HCT116 (cell line): ENCODE data around the gene RECQL5. TPM values are rescaled to one million over a fixed set of nuclear protein-coding genes. Genes with fewer than 3 reads are reported as not detected.

ENCODE experiments used
- ATAC-seq: fragments of 200-7000 bp; cut with Tn5 transposase; 2 replicates; pipeline ENCODE4 v1.9.1; 2020; ENCODE audit warnings: mild to moderate bottlenecking, moderate library complexity
- BruUV-seq: library from RNA; stranded (reverse); fragments of 400-500 nt; replicated peaks from 2 replicates; lab custom pipeline; 2021; lab: Mats Ljungman, UMichigan
- CTCF ChIA-PET: fragments of 300-600 bp; sonication (Branson Sonifier 250); formaldehyde crosslinking; loops from one replicate; lab custom pipeline; 2021; ENCODE audit warnings: antibody characterized with exemption; lab: Charles Lee
- POLR2A ChIA-PET: fragments of 300-600, 350-600 bp; sonication (Branson Sonifier 250); formaldehyde crosslinking; loops from one replicate; lab custom pipeline; 2021; ENCODE audit warnings: antibody characterized with exemption; lab: Charles Lee
- RAD21 ChIA-PET, 2 experiments: fragments of 300-600 bp; sonication (Branson Sonifier 250); formaldehyde crosslinking; loops; one replicate each; lab custom pipeline; 2023; ENCODE audit warnings: low total read pairs in 2 of 2; ENCODE audit not compliant: uncharacterized antibody in 2 of 2, unreplicated experiment in 2 of 2, low non-redundant PET in 1 of 2; lab: Charles Lee
- DNase-seq: peaks from one replicate; pipeline ENCODE4 v3.0.0-alpha.2; 2010; ENCODE audit warnings: low read depth, low spot score
- H2AFZ ChIP-seq: fragments of 200-600 bp; shearing (Covaris generic), sonication (generic); 2 replicates; pipeline ENCODE4 v1.6.1; 2017; ENCODE audit warnings: low read depth, mixed run types, mixed read lengths, antibody characterized with exemption, low read length; ENCODE audit not compliant: poor library complexity, severe bottlenecking
- H3K27ac ChIP-seq: 2 replicates; pipeline ENCODE4 v1.5.1; 2012; ENCODE audit warnings: low read depth, low read length
- H3K27me3 ChIP-seq: fragments of 200-600 bp; sonication (generic); 2 replicates; pipeline ENCODE4 v1.6.1; 2016; ENCODE audit warnings: mixed run types, low read length, mixed read lengths; ENCODE audit not compliant: insufficient read depth
- H3K36me3 ChIP-seq, 2 experiments: fragments of 200-500 bp in 1 of 2; fragments of 200-600 bp in 1 of 2; sonication (Bioruptor generic) in 1 of 2; sonication (generic) in 1 of 2; 2 replicates each; pipeline versions ENCODE4 v1.5.1 to v1.6.1; 2014 to 2016; ENCODE audit warnings: low read length in 2 of 2, inconsistent platforms in 1 of 2, mixed read lengths in 1 of 2, mixed run types in 1 of 2; ENCODE audit not compliant: insufficient read depth in 2 of 2, control insufficient read depth in 1 of 2
- H3K4me1 ChIP-seq, 2 experiments: fragments of 200-600 bp in 1 of 2; sonication (generic) in 1 of 2; 2 replicates each; pipeline versions ENCODE4 v1.5.1 to v1.6.1; 2012 to 2017; ENCODE audit warnings: low read length in 2 of 2, inconsistent platforms in 1 of 2, mild to moderate bottlenecking in 1 of 2, mixed read lengths in 1 of 2, mixed run types in 1 of 2, moderate library complexity in 1 of 2; ENCODE audit not compliant: insufficient read depth in 2 of 2, control insufficient read depth in 1 of 2
- H3K4me2 ChIP-seq: fragments of 200-600 bp; sonication (generic); 2 replicates; pipeline ENCODE4 v1.6.1; 2017; ENCODE audit warnings: mixed run types, low read length, mixed read lengths
- H3K4me3 ChIP-seq, 2 experiments: fragments of 200-600 bp in 1 of 2; sonication (generic) in 1 of 2; replicated peaks in 1 of 2; 2 replicates each; pipeline ENCODE4 v1.5.1; 2011 to 2016; ENCODE audit warnings: low read length in 2 of 2, control low read depth in 1 of 2, low read depth in 1 of 2, mild to moderate bottlenecking in 1 of 2, mixed read lengths in 1 of 2, mixed run types in 1 of 2
- H3K79me2 ChIP-seq: fragments of 200-600 bp; sonication (generic); 2 replicates; pipeline ENCODE4 v1.6.1; 2017; ENCODE audit warnings: mild to moderate bottlenecking, mixed run types, low read length, moderate library complexity, mixed read lengths; ENCODE audit not compliant: insufficient read depth
- H3K9ac ChIP-seq: fragments of 200-600 bp; sonication (generic); 2 replicates; pipeline ENCODE4 v1.6.1; 2016; ENCODE audit warnings: low read length, mixed read lengths
- H3K9me2 ChIP-seq: fragments of 200-600 bp; sonication (generic), shearing (Covaris generic); 2 replicates; pipeline ENCODE4 v1.6.1; 2017; ENCODE audit warnings: mixed run types, mild to moderate bottlenecking, moderate library complexity; ENCODE audit not compliant: insufficient read depth
- H3K9me3 ChIP-seq, 2 experiments: fragments of 200-500 bp in 1 of 2; fragments of 200-600 bp in 1 of 2; sonication (Bioruptor generic) in 1 of 2; sonication (generic) in 1 of 2; 2 replicates each; pipeline ENCODE4 v1.6.1; 2014 to 2017; ENCODE audit warnings: low read length in 2 of 2, mixed read lengths in 2 of 2, inconsistent platforms in 1 of 2, low read depth in 1 of 2, mild to moderate bottlenecking in 1 of 2, mixed run types in 1 of 2, moderate library complexity in 1 of 2; ENCODE audit not compliant: control insufficient read depth in 1 of 2, insufficient read depth in 1 of 2
- H4K20me1 ChIP-seq: fragments of 200-600 bp; sonication (generic), shearing (Covaris generic); 2 replicates; pipeline ENCODE4 v1.6.1; 2017; ENCODE audit warnings: mixed run types, mild to moderate bottlenecking, moderate library complexity; ENCODE audit not compliant: insufficient read depth
- CEBPB ChIP-seq: IDR thresholded peaks from 2 replicates; pipeline ENCODE4 v1.6.1; 2012; ENCODE audit warnings: low read depth
- EGR1 ChIP-seq: IDR thresholded peaks from 2 replicates; pipeline ENCODE4 v1.6.1; 2012; ENCODE audit warnings: low read depth
- EZH2 ChIP-seq: fragments of 200-600 bp; sonication (generic); IDR thresholded peaks from 2 replicates; pipeline ENCODE4 v1.6.1; 2017; ENCODE audit warnings: antibody characterized with exemption, mixed run types
- EZH2phosphoT487 ChIP-seq: fragments of 200-600 bp; IDR thresholded peaks from 2 replicates; pipeline ENCODE4 v1.6.1; 2018; ENCODE audit warnings: antibody characterized with exemption, borderline replicate concordance
- FOSL1 ChIP-seq: IDR thresholded peaks from 2 replicates; pipeline ENCODE4 v1.6.1; 2012; ENCODE audit warnings: low read depth
- JUND ChIP-seq: IDR thresholded peaks from 2 replicates; pipeline ENCODE4 v1.6.1; 2012
- POLR2AphosphoS5 ChIP-seq: IDR thresholded peaks from 2 replicates; pipeline ENCODE4 v1.6.1; 2011; ENCODE audit warnings: mild to moderate bottlenecking, low read depth, low read length, moderate library complexity
- SIN3A ChIP-seq: IDR thresholded peaks from 2 replicates; pipeline ENCODE4 v1.6.1; 2012; ENCODE audit warnings: low read depth
- YY1 ChIP-seq: IDR thresholded peaks from 2 replicates; pipeline ENCODE4 v1.6.1; 2011; ENCODE audit warnings: low read length, low read depth, moderate library complexity, mild to moderate bottlenecking; ENCODE audit not compliant: insufficient replicate concordance; ENCODE audit errors: extremely low read depth
- ZNF274 ChIP-seq: fragments of 200-500 bp; sonication (Bioruptor generic); IDR thresholded peaks from 2 replicates; pipeline ENCODE4 v1.6.1; 2014; ENCODE audit warnings: mild to moderate bottlenecking, low read depth, low read length, inconsistent platforms
- intact Hi-C: fragments of 100-400 bp; cut with micrococcal nuclease; formaldehyde crosslinking; loops from 2 replicates; pipeline ENCODE4 v1.10.0; 2022
- total RNA-seq: library from RNA; stranded (reverse); gene quantifications from one replicate; pipeline ENCODE4 v1.2.1, GENCODE V29; 2021; ENCODE audit not compliant: unreplicated experiment
- TF ChIP-seq, protein P1 (sequence below): IDR thresholded peaks from 2 replicates; pipeline ENCODE4 v1.6.1; 2011; ENCODE audit warnings: mild to moderate bottlenecking, low read length, moderate library complexity; ENCODE audit not compliant: insufficient replicate concordance; ENCODE audit errors: extremely low read depth

Gene RECQL5
- total RNA-seq, 1 experiment from 2014 or later: 83.3 TPM

DNA sequence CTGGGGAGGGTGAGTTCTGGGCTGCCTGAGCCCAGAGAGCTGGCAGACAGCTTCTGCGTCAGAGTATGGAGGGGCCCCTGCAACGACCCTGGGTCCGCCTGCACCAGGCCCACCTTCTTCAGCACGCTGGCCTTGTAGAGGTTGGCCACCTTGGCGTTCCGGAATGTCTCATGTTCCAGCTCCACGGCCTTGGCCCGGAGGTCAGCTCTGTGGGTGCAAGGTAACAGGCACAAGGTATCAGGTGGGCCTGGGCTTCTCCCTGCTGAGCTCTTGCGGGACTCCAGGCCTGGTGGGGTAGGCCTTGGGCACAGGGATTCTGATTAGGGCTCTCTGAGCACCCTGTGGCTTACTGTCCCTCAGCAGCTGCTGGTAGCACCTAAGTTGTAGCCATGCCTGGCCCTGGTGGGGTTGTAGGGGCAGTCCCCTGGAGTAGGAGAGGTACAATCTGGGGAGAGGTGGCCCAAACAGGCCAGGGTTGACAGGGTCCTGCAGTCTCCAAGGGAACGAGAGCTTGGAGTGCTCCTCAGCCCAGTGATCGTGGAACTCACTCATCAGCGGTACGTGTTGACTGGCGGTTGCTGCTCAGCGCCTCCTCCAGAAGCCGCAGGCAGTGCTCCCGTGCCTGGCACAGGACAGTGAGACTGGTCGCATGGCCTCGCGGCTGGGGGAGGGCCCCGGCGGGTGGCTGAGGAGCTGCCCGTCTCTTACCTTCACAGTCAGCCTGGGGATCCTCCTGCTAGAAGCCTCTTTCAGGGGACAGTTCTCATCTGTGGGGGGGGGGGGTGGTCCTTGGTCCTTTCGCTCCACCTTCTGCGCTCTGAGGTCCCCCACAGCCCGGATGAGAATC, 36.7 kb downstream of the RECQL5 start:
- H3K4me3 ChIP-seq: no peak overlapping the region
- ATAC-seq (no peak), DNase-seq (no peak)
- intact Hi-C loops: loop anchor here (5.0 kb wide), 1 partner anchor 113 kb away; the partner anchor contains the start of genes CASKIN2 and TSEN54
- TF ChIP-seq POLR2AphosphoS5 (no peak), EZH2 (no peak), EZH2phosphoT487 (no peak), SIN3A (no peak), JUND (no peak), CEBPB (no peak), FOSL1 (no peak), YY1 (no peak), ZNF274 (no peak), EGR1 (no peak)
- TF ChIP-seq, protein P1, sequence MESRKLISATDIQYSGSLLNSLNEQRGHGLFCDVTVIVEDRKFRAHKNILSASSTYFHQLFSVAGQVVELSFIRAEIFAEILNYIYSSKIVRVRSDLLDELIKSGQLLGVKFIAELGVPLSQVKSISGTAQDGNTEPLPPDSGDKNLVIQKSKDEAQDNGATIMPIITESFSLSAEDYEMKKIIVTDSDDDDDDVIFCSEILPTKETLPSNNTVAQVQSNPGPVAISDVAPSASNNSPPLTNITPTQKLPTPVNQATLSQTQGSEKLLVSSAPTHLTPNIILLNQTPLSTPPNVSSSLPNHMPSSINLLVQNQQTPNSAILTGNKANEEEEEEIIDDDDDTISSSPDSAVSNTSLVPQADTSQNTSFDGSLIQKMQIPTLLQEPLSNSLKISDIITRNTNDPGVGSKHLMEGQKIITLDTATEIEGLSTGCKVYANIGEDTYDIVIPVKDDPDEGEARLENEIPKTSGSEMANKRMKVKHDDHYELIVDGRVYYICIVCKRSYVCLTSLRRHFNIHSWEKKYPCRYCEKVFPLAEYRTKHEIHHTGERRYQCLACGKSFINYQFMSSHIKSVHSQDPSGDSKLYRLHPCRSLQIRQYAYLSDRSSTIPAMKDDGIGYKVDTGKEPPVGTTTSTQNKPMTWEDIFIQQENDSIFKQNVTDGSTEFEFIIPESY: no peak
- no peak overlapping the region for H2AFZ ChIP-seq
- no peaks in the 10 kb centered on the region for H3K9me2 ChIP-seq
- no peaks in the 10 kb centered on the region for H3K79me2 ChIP-seq
- no peaks in the 10 kb centered on the region for H3K36me3 ChIP-seq
- H3K4me1 ChIP-seq: peaks cover 15 to 22% of the 10 kb centered on the region in 2 experiments
- ChIA-PET CTCF (interaction anchor here (1.3 to 2.4 kb wide), 4 partner anchors 10 to 117 kb away, joined by 3 to 12 read pairs (median 7); a partner anchor contains a TSS), POLR2A (interaction anchor here (1.1 to 1.5 kb wide), 3 partner anchors 29 to 150 kb away, joined by 3 to 5 read pairs (median 4); a partner anchor contains a TSS), RAD21 (interaction anchor here in 1 of 2 experiments (0.5 kb wide), 1 partner anchor 118 kb away, joined by 3 read pairs; no protein-coding TSS in a partner anchor)
- no peaks in the 10 kb centered on the region for H3K9me3 ChIP-seq
- no peaks in the 10 kb centered on the region for H3K27me3 ChIP-seq
- H3K9ac ChIP-seq: no peak overlapping the region
- H3K27ac ChIP-seq: no peak overlapping the region
- H4K20me1 ChIP-seq: no peaks in the 10 kb centered on the region
- no peak overlapping the region for H3K4me2 ChIP-seq
- BruUV-seq: no TSS peak
